G401 (cell line): ENCODE data around the gene TBPL1. TPM values are rescaled to one million over a fixed set of nuclear protein-coding genes. Genes with fewer than 3 reads are reported as not detected.
A peak's percentile ranks its signal among the peaks of the same experiment; 100 is the strongest.
"Not testable (repeated sequence)": the region's sequence is repeated elsewhere in the genome, so short reads cannot be mapped to it uniquely, and the experiment has no call there.

ENCODE experiments used
- DNase-seq: peaks from one replicate; pipeline ENCODE4 v3.0.0-alpha.2; 2015; ENCODE audit warnings: low spot score
- in situ Hi-C: cut with HindIII; loops from 2 replicates; pipeline ENCODE4 v1.10.0; 2016; ENCODE audit warnings: low sequenced_read_pairs, mixed read lengths
- total RNA-seq: library from RNA; depleted of rRNA; stranded (reverse); fragments of >200 nt; shearing (Covaris generic); gene quantifications from 2 replicates; pipeline ENCODE4 v1.2.3, GENCODE V29; 2014

Gene TBPL1
- total RNA-seq, 1 experiment from 2014 or later: 22.2 TPM

DNA sequence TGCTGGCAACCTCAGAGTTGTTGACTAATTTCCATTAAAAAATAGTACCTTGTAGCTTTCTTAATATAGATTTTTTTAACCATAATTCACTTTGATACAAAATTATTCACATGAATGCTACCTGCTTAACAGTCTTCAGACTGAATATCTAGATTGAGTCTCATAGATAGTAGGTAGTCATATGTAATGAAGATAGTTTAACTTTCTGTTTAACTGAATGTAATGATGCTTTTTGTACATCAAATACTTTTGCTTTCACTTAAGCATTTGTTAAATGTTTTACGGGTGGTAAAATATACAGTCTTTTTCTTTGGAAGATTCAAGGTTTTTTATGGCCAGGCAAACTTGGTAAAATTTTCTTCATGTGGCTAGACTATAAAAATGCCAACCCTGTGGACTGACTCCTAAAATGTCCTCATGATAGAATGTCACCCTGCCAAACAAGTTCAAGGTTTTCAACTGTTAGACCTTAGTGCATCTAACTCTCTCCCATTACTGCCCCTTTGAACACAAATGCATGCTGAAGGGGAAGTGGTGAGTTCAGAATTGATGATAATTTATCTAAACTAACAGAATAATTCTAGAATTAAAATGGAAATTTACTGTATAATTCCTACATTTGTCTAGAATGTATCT lies 16.4 kb downstream of the TBPL1 start:
- in situ Hi-C loops: no loop called here
- DNase-seq: peak; percentile 28

DNA sequence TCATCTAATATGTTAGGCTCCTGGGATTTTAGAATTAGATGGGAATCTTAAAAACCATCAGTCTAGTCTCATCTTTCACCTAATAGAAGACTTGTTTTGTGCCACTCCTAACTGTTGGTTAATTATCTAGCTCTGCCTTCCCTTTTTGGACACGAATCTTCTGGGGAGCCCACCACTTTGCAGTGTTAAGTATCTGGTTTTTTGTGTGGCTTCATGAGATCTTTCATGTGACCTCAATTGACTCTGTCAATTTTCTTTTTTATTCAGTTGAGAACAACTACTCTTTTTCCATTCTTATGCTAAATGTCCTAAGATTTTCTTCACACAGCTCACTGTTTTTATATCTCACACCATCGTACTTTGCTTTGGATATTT lies 16.9 kb downstream of the TBPL1 start:
- no peak for DNase-seq
- in situ Hi-C loops: no loop called here

DNA sequence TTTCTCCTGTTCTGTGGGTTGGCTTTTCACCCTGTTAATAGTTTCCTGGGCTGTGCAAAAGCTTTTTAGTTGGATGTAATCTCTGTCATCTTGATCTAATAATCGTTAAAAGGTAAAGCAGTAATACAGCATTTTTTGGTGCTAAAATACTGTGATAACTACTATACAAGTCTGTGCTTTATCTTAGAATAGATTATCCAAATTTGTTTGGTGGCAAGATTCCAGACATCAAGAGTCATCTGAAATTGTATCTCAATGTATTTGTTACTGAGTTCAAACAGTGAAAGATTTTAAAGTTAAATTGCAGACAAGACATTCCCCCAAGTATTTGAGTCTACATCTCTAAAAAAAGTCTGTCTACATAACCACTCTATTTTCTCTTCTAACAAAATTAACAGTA lies 18.8 kb downstream of the TBPL1 start:
- in situ Hi-C loops: no loop called here
- DNase-seq: peak; percentile 29

DNA sequence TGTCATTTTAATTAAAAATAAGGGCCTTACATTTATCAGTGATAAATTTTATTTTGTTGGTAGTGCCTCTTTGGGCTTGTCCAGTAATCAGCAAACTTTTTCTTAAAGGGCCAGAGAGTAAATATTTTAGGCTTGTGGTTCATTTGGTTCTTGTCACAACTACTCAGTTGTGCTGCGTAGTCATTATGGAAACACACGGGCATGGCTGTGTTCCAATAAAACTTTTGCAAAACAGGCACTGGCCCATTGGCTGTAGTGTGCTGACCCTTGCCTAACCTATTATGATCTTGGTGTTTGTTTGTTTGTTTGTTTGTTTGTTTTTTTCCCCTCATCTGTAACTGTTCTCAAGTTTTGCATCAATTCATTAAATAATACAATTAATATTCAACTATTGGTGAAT lies 19.4 kb downstream of the TBPL1 start:
- in situ Hi-C loops: no loop called here

DNA sequence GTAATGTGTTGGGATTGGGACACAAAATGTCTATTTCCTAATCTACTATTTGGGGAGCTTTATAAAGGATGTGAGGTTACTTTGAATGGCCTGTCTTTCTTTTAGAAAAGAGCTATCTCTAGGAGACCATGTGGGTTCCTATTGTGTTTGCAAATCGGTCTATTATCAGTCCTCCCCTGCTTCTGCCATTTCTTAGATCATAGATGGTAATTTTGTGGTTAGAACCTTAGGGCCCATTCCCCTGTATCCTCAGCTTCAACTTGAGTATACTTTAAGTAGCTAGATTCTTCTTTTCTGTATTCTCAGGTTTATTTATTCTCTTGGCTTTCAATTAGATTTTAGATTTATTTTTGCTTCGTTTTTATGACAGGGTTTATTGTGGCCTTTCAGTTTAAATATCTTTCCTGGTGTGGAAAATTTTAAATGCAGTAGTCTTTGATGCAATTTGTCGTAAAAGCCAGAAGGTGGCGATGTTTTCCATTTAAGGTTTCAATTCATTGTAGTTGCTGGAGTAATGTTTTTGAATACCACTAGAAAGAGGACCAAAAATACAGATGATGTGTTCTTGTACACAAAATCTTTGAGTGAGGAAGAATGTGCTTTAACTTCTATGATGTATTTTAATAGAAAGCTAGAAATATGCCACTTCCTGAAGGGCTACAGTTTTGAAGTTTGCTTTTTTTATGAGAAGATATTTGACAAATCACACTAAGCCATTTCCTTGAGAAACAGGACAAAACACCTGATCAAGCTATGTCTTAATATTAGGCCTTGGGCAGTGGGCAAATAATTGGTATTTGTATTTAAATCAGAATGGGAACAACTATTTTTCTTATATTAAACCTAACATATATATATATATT lies 20.3 kb downstream of the TBPL1 start:
- DNase-seq: peak; percentile 85
- in situ Hi-C loops: no loop called here

More for the DNA sequence above, 19.4 kb downstream of the TBPL1 start:
- DNase-seq: no peak

DNA sequence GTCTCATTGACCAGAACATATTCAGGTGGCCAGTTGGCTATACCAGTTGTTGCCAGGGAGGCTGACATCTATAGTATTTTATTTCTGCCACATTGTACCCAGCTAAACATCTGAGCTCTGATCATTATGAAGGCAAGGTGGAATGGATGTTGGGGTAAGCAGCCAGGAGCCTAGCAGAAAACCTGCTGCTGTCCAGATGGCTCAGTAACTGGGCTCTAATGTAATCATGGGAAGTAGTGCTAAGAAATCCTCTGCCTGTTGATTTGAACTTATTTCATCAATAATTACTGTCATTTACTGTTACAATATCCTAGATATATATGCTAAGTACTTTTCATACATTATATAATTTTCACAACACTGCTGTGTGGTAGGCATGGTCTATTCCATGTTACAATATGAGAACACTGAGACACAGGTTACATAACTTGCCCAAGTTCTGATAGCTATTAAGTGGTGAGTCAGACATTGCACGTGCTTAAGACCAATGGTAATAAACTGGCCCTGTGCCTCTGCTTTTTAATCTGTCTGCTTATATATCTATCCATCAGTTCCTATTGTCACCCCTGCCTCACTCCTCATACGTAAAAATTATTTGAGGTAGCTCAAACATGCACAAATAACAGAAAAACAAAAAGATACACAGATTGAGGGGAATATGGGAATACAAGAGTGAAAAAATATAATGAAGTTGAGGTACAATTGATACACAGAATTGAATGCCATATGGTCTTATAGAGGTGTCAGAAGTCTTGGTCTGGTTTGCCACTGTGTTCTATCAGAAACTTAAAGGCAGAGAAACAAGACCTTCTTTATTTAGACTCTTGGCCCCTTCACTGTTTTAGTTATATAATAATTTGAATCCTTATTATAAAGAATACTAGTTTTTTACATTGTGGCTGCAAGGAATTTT lies 25.2 kb downstream of the TBPL1 start:
- peak; percentile 72 for DNase-seq
- in situ Hi-C loops: no loop called here

DNA sequence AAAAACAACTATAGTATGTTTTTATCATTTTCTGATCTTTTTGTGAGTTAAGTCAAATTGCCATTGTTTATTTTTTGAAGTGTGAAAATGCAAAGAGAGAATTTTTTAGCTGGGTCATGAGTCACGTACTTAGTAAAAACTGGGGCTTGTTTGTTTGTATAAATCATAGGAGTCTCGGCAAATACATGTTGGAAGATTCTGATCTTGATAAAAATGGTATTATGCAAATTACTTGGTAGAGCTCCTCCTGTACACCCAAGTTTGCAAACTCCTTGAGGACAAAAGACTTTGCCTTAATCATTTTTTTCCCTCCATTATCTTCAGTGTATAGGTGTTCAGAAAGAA lies 25.8 kb downstream of the TBPL1 start:
- no peak for DNase-seq
- in situ Hi-C loops: no loop called here

DNA sequence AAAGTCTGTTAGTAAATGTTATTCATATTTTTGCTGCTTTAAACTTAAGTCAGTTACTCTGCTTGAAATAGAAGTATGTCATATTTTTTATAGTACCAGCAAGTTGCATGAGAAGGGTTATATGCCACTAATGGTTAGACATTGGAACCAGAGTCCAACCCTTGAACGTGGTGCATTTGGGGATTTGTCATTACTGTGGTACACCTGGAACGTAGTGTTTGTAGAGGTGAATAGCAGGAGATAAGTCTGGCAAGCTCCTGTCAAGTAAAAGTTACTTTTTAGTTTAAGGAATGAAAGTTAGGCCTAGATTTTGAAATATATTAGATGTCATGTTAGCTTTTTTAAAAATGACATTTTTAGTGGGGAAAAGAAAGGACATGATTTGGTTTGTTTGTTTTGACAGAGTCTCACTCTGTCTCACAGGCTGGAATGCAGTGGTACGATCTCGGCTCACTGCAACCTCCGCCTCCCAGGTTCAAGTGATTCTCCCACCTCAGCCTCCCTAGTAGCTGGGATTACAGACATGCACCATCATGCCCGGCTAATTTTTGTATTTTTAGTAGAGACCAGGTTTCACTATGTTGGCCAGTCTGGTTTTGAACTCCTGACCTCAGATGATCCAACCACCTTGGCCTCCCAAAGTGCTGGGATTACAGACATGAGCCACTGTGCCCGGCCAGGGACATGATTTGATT lies 26.4 kb downstream of the TBPL1 start:
- DNase-seq, in situ Hi-C loops: not testable (repeated sequence)

DNA sequence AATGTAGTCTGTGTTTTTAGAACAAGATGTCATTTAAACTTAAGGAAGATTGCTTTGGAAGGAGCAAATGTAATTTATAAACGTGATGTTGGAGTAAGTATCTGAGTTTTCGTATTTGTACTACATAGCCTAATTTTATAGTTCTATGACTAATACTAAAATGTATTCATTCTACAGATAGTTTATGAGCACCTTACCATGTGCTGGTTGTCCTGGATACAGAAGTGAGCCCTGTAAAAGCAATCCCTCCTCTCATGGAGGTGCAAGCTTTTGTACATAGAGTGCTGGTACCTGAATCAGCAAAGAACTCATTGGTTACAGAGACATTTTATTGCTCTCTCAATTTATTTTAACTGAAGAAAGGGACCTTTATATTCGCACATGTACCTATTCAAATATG lies 27.1 kb downstream of the TBPL1 start:
- no peak for DNase-seq
- in situ Hi-C loops: no loop called here

DNA sequence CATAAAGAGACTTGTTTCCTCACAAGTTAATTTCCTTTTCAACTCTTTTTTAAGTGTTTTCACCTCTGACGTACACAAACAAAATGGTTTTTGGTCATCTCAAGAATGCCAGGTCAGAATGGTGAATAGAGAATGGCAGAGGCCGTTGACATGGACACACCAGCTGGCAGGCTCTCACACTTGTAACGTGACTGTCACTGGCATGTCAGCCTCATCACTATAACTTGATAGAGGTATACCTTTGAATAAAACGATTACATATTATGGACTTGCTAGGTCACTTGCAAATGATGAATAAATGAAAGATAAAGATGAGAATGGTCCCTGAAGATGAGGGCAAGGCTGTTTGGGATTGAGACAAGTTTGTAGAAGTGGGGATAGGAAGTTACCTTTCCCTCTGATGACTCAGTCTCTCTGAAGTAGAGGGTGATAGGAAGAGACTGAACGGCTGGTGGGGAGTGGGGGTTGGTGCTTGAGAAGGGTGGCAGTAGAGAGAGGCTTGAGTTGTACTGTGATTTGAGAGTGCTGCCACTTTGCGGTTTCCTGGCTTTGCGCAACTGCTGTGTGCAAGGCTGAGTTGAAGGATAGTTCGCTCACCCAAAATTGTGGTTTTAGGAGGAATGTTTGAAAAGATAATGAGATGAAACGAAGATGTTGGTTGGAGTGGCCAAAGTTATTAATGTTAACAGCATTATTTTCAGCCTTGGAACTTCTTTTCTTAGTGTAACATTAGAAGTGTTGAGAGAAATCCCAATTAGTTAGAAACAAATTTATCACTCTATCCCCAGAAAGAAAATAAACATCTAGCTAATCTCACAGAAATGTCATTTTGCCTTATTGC lies 30.3 kb downstream of the TBPL1 start:
- in situ Hi-C loops: no loop called here
- no peak for DNase-seq

DNA sequence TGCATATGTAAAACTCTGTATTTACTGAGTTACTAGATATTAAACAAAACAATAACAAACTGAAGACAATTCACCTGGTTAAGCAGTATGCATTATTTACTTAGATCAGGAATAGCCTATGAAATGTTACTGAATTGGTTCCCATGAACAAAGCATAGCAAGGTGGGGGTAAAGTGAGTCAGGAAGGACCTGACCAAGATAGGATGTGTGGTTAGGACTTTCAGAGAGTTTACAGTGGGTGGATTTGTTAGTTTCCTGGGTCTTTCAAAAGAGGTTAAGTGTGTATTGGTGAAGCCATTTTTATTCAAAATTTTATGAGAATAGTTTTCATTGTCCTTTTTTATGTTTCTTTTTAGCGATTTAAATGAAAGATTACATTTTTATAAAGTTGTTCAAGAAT lies 32.9 kb downstream of the TBPL1 start:
- no peak for DNase-seq
- in situ Hi-C loops: no loop called here

DNA sequence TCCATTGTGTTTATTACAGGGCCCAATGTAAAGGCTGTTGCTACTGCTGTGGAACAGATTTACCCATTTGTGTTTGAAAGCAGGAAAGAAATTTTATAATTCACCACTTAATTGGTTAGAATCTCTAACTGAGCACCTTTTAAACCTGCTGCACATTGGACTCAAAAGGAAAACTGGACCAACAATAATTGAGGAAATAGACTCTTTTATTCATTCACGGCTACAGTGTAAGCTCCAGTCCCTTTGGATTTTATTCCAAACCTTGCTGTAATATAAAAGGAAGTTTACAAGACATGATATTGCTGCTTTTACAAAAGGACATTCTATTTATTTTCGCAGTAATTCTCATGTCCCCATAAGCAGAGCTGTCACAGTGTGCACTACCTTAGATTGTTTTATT lies 33.9 kb downstream of the TBPL1 start:
- DNase-seq: no peak
- in situ Hi-C loops: no loop called here

DNA sequence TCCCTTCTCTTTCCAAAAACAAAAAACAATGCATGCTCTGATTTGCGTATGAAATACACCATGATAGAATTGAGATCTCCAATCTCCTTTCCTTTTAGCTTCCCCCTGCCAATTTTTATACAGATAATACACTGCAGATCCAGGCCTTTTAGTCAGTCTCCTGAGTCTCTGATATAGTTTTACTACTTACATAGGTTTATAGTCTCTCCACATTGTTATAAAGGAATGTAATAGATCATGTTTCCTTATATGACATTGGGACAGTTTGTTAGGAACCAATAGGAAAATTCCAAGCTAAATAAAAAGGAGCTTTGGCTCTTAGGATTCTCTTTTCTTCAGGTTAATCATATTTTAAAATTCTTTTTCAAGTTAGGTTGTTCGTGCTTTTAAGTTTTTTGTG lies 36.5 kb downstream of the TBPL1 start:
- in situ Hi-C loops: no loop called here
- DNase-seq: no peak

DNA sequence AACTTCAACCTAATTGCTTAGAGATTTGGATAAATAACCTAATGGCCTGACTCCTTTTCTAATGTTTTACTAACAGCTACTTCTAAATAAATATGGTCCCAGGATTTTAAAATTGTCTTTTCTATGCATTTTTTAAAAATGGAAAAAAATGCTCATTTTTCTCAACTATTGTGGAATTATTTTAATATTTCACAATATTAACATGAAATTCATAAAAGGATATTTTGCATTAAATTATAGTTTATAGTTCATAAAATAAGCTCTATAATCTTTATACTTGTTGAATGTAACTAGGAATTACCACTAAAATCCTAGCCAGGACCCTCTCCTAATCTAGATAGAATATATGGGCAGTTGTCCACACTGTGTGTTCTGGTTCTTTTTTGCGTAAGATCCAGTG lies 37.3 kb downstream of the TBPL1 start:
- in situ Hi-C loops: no loop called here
- no peak for DNase-seq

DNA sequence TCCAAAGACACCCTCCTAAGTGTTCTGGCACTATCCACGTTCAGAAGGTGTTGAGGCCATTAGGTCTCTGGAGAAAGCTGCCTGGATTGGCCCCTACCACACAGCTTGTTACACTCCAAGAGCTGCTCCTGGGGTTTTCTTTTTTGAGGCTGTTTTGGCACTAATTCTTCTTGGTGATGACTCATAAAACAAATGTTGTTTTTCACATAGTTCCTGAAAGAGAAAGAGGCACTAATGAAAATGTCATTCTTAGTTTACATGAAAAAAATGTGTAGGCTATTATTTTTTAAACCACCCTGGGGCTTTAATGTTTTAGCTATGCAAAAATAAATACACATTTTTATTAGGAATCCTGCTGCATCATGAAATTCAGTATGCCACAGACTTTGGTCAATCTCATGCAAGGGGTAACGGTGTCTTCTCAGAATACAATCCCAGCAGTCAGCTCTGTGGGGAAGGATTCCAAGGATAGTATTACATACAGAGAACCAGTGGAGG lies 38.1 kb downstream of the TBPL1 start:
- DNase-seq: no peak
- in situ Hi-C loops: no loop called here

DNA sequence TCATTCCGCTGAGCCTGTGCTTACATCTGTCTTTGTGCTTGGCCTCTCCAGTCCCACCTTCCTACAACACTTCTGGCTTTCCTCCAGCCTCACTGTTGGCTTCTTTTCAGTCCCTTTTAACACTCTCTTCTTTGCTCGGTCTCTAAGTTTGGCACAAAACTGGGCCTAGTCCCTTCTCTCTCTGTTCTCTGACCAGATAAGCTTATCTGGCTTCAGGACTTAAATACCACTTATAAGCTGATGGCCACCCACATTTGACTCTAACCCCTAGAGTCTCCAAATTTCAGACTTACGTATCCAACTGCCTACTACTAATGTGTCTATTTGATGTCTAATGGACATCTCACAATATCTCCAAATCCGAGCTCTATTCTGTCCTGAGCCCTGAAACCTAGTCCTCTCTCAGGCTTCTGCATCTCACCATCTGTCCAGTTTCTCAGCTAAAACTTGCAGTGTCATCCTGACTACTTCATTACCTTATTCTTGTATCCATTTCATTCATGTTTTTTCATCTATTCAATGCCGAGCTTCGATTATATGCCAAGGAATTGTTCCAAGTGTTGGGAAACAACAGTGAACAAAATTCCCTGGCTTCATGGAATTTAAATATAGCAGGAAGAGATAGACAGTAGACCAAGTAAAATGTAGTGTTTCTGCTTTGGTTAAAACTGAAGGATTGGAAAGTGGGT lies 40.1 kb downstream of the TBPL1 start:
- no peak for DNase-seq
- in situ Hi-C loops: no loop called here

DNA sequence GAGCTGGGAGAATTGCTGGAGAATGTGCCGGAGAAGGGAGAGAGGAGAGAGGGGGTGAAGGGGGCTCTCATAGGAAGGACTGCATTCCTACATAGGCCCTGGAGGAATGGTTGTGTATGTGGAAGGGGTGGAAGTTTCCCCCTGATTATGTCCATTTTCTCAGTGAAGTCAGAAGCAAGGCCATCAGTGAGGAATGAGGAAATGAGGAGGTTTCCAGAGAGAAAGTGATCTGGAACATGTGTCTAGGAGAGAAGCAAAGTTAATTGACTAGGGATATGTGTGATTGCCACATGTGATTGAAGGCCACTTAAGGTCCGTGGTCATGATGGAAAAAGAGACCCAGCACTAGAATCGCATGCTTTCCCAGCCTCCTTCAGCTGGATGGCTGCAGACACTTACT lies 42.3 kb downstream of the TBPL1 start:
- DNase-seq: no peak
- in situ Hi-C loops: no loop called here

DNA sequence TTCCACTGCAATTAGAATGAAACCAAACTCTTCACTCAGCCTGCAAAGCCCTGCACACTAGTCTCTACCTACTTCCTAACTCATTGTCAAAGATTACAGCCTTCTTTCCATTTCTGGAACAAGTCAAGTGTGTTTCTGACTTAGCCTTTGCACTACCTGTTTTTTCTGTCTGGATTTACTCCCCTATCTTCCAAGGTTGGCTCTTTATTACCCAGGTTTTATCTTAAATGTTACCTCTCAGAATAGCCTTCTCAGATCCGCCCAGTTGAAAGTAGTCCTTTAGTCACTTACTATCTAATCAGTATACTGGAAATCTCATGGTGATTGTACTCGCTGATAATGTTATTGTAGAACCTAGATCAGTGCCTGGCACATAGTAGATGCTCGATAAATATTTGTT lies 42.7 kb downstream of the TBPL1 start:
- DNase-seq: no peak
- in situ Hi-C loops: no loop called here
